HG02759 (cell line): ENCODE data around the gene RBM19.

ENCODE experiments used
- ATAC-seq: cut with Tn5 transposase; IDR thresholded peaks from one replicate; pipeline ENCODE4 v1.9.1; 2021; ENCODE audit warnings: mild to moderate bottlenecking, moderate library complexity; ENCODE audit not compliant: unreplicated experiment

The RBM19 gene

DNA sequence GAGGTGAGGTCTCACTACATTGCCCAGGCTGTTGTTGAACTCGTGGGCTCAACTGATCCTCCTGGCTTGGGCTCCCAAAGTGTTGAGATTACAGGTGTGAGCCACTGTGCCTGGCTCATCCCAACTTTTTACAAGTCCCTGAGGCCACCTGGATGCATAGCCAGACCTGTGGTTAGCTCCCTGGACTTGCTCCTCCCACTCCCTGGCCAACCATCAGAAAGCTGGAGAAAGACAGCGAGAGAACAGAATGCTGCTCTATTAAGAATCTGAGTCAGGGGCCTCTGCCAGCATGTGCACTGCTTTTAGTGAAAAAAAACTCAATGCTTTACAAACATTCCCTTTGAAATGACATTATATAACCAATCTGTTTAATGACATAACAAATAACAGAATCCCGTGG lies 78.2 kb downstream of the RBM19 start:
- ATAC-seq = no peak

- no peak for ATAC-seq
Observed at GRCh38 chr12:113886721-113887120, 79.4 kb downstream of the RBM19 start.

GRCh38 chr12:113884392-113884791 lies 81.7 kb downstream of the RBM19 start:
- no peak for ATAC-seq

- ATAC-seq = no peak
Observed at GRCh38 chr12:113882690-113883089, 83.4 kb downstream of the RBM19 start.

DNA sequence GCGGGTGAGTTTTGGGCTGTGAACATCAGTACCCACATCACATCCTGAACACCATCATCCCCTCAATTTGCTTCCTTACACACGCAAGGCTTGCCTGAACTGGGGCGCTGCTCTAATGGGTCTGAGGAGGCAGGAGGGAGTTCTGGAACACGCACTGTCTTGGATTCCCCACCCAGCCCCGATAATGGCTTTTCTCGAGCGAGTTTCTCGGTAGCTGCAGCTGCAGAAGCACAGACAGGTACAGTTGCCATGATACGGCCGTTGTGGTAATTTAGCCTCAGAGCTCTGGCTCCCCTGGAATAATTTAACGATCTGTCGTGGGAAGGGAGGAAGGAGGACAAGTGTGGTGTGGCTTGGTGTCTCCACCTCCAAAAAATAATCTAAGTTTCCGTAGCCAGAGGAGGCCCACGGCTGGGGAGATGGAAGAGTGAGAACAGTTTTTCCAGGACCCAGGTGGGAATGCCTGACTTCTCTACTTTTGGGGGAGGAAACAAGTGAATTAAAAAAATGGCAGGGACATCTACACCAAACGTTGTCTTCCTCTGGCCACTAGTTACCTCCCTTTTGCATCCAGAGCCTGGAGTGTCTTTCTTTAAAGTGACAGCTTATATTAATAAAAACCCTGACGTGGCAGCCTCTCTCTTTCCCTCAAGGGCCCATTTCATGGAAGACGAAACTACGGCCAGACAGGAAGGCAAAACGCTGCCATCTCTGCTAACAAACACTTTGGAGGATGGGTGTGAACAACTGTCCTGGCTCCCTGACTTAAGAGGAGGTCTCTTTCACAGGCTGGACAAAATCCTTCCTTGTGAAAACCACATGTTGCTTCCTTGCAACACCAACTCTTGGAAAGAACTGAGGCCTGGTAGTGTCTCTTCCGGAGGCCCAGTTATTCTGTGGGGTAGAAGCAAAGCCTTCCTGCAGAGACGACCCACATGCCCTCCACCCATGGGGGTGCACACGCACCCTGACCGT lies 84.8 kb downstream of the RBM19 start:
- ATAC-seq = no peak

DNA sequence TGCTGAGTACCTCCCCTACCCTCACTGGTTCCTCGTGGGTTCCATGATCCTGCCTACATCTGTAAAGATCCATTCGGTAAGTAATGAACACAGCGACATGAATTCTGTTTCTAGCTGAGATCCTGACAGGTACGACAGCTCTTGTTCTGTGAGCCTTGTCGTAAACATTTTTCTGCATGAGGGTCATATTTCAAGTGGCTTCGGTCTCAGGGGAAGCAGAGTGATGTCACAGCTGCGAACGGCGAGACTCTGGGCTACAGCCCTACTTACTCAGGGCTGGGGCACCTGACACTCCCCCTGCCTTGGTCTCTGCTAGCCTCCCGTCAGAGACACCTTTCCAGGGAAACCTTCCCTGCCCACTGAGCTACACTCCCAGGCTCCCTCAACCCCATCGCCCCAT lies 85.8 kb downstream of the RBM19 start:
- ATAC-seq = no peak

- ATAC-seq = no peak
Observed at GRCh38 chr12:113879658-113880057, 86.5 kb downstream of the RBM19 start.

- no peak for ATAC-seq
Observed at GRCh38 chr12:113877607-113878006, 88.5 kb downstream of the RBM19 start.

GRCh38 chr12:113876160-113876559 lies 90.0 kb downstream of the RBM19 start:
- ATAC-seq = no peak

GRCh38 chr12:113875691-113876090 lies 90.4 kb downstream of the RBM19 start:
- ATAC-seq = no peak

GRCh38 chr12:113874999-113875561 lies 91.0 kb downstream of the RBM19 start:
- no peak for ATAC-seq

DNA sequence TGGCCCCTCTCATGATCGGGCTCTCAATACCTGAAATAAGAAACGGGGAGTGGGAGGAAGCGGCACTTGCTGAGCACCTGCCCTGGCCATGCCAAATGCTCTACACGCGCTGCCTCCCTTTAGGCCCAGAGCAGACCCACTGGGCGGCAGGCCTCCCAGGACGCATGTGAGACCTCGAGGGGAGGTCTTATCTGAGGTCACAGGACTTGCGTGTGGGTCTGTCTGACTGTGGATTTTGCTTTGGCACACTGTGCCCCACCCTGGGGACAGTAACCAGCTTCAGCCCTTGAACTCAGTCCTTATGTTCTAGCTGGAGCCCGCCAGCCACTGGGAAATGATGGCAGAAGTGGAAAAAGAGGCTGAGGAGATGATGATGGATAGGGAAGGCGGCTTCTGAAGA lies 91.8 kb downstream of the RBM19 start:
- no peak for ATAC-seq

GRCh38 chr12:113873740-113874139 lies 92.4 kb downstream of the RBM19 start:
- ATAC-seq = no peak

DNA sequence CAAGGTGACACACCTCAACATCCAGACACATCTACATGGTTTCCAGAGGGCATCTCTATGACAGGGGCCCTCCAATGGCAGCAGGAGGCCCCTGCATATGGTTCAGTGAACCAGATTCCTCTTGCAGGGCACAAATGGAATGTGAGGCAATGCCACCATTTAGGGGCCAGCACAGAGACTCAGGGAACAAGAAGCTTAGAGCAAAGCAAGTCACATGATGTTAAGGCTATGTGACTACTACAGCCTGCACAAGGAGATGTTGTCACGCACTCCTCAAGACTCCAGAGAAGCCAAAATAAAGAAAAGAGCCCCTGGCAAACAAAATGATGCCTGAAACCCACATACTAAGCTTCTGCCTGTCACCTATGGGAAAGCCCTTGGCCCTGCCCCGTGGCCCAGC lies 95.2 kb downstream of the RBM19 start:
- ATAC-seq = no peak

- no peak for ATAC-seq
Observed at GRCh38 chr12:113870035-113870434, 96.1 kb downstream of the RBM19 start.

- ATAC-seq = no peak
Observed at GRCh38 chr12:113868365-113868764, 97.8 kb downstream of the RBM19 start.

GRCh38 chr12:113867258-113867657 lies 98.9 kb downstream of the RBM19 start:
- no peak for ATAC-seq

DNA sequence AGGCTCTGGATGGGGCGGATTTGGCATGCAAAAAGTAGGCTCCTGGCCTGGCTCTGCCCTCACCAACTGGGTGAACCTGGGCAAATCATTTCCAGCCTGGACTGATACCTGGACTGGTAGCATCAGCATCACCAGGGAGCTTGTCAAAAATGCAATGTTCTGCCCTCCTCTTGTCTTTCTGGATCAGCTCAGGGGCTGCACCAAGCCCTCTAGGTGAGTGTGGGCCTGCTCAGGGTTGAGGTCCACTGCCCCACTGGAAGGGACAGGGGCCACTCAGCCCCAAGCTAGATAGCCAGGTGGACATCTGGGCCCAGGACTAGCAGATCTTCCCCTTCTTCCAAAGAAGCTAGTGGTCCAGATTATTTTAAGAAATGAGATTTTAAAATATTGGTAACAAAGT lies 99.6 kb downstream of the RBM19 start:
- no peak for ATAC-seq

DNA sequence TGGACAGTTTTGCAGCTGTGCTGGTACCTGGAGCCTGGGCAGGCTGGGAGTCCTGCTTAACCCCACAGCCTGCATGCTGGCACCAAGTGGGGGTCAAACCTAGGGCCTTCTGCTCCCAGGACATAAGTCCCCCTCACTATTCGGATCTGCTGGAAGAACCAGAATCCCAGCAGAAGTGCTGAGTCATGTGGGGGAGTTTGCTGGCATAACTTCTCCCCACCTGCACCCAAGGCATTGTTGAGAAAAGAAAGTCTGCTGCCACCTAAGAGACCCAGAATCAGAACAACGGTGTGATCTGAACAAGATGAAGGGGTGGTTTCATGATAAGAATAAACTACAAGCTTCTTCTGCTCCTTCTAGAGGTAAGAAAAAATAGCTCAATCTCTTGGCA lies 102.7 kb downstream of the RBM19 start:
- ATAC-seq = no peak

DNA sequence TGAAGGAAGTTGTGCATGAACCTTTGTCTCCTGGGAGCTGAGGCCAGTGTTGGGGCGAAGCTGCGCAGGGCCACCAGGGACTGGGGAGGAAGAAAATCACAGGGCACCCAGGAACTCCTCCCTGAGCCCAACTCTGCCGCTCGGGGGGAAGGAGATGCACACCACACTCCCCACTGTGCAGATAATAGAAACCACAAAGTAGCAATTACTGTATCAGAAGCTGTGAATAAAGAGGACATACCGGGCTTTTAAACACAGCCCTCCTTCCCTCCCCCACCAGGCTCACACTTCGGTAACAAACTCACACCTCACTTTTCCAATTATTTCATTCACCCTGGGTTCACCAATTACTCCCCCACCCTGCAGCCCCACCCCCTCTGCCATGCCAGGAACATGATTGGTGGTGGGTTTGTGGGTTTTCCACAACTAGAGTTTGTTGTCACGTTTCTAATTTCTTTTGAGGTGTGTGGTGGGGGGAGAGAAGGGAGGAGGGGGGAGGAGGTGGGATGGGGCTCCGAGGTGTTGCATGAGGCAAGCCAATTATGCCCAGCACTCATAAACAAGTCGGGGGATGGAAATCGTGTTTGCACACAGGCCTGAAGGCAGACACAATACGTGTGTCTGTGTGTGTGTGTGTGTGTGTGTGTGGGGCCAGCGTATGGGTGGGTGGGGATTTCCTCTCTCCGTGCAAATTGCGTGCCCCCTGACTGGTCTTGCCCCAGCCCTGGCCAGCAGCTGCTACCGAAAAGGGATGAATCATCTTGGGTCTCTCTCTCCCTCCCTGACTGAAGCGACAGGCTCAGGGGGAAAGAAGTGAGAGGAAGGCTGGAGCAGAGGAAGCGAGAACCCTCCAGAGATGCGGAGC lies 103.3 kb downstream of the RBM19 start:
- peak; percentile 58 for ATAC-seq

DNA sequence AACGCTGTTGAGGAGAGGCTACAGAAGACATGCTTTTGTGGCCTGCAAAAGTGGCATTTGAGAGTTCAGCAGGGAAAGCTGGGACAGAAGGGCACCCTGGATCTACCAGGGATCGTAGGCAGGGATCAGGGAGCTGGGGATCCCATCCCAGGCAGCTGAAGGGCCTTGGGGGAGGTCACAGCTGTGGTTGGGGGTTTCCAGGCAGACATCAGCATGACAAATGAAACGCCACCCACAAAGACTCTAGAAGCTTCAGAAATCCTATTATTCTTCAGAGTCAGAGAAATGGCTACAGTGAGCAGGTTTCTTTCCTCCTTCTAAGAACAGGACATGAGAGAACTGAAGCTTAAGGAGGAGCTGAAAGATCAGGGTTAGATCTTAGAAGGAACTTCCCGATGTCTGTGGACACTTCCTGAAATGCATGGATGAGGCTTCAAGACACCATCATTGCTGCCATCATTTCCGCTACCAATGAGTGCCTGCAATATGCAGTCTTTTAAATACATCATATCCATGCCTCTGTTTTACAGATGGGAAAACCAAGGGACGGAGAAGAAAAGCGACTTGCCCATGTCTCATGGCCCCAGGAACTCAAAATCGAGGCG lies 104.3 kb downstream of the RBM19 start:
- ATAC-seq = no peak
